RWPE1 (cell line): Measurements from ENCODE around the gene TCL1A.

Experiments used
- CTCF ChIA-PET: fragments of 350-600 bp; sonication (Branson Sonifier 250); formaldehyde crosslinking; extraction: SDS; loops from one replicate; lab custom pipeline; 2021; lab: Yijun Ruan, JAX
- POLR2A ChIA-PET: fragments of 400-600 bp; formaldehyde crosslinking; extraction: SDS; loops from one replicate; lab custom pipeline; 2020; ENCODE audit warnings: antibody characterized with exemption; ENCODE audit not compliant: low non-redundant PET; lab: Yijun Ruan, JAX
- DNase-seq: peaks from one replicate; pipeline ENCODE4 v3.0.0; 2012; ENCODE audit warnings: low spot score
- H3K27ac ChIP-seq: fragments of 450-650 bp; 2 replicates; pipeline ENCODE4 v1.5.1; 2017
- CTCF ChIP-seq: fragments of 450-650 bp; conservative IDR thresholded peaks from 2 replicates; pipeline ENCODE4 v1.5.1; 2017; ENCODE audit warnings: low read depth, mild to moderate bottlenecking

Gene TCL1A

GRCh38 chr14:95707327-95707726 lies 6.6 kb downstream of the TCL1A start:
- ChIA-PET CTCF (interaction anchor here (0.7 kb wide), 1 partner anchor 275 kb away, joined by 3 read pairs; no protein-coding TSS in a partner anchor), POLR2A (no interaction called here)
- no peak for DNase-seq

GRCh38 chr14:95705518-95705917 lies 8.4 kb downstream of the TCL1A start:
- ChIA-PET CTCF (no interaction called here), POLR2A (no interaction called here)
- no peak for TF ChIP-seq CTCF
- DNase-seq = no peak
- no peak overlapping the region for H3K27ac ChIP-seq

More at GRCh38 chr14:95707327-95707726, 6.6 kb downstream of the TCL1A start:
- H3K27ac ChIP-seq = no peak overlapping the region
- TF ChIP-seq CTCF = no peak

- no peak overlapping the region for H3K27ac ChIP-seq
- DNase-seq = no peak
- TF ChIP-seq CTCF = no peak
- POLR2A ChIA-PET = no interaction called here
- CTCF ChIA-PET = no interaction called here
Measured at GRCh38 chr14:95703805-95704204, 10.1 kb downstream of the TCL1A start.

GRCh38 chr14:95703341-95703740 lies 10.6 kb downstream of the TCL1A start:
- no peak for DNase-seq
- ChIA-PET POLR2A (no interaction called here), CTCF (interaction anchor here (0.6 kb wide), 1 partner anchor 271 kb away, joined by 3 read pairs; no protein-coding TSS in a partner anchor)
- H3K27ac ChIP-seq = no peak overlapping the region
- TF ChIP-seq CTCF = no peak

- H3K27ac ChIP-seq = no peak overlapping the region
- ChIA-PET POLR2A (no interaction called here), CTCF (no interaction called here)
- no peak for DNase-seq
- no peak for TF ChIP-seq CTCF
Measured at GRCh38 chr14:95701846-95702221, 12.1 kb downstream of the TCL1A start.

GRCh38 chr14:95700221-95700976 lies 13.5 kb downstream of the TCL1A start:
- no peak for TF ChIP-seq CTCF
- CTCF ChIA-PET = interaction anchor here (0.9 kb wide), 1 partner anchor 141 kb away, joined by 3 read pairs; no protein-coding TSS in a partner anchor
- DNase-seq = no peak
- H3K27ac ChIP-seq = no peak overlapping the region
- POLR2A ChIA-PET = no interaction called here
